ENCODE results near the gene SPATA31E1. TPM values are rescaled to one million over a fixed set of nuclear protein-coding genes. Genes with fewer than 3 reads are reported as not detected.

Gene SPATA31E1
- total RNA-seq, 1 experiment from 2014 or later: not detected

DNA sequence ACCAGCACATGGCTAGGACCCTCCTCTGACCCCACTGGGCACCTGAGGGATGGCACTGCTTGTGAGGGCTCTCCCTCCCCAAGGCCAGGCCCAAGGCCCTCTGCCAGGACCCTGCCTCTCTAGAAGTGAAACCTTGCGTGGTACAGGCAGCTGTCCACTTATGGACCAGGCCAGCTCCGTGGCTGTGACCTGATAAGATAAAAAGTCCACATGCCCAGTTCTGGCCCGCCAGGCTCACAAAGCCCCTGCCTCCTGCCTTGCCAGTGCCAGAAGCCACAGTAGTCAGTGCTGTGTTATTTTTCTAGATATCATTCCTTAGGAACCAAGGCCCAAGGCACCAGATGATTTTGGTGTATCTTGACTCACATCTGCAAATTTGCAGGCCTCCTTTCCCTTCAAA, 14.0 kb upstream of the SPATA31E1 start:
- TF ChIP-seq, protein P1, sequence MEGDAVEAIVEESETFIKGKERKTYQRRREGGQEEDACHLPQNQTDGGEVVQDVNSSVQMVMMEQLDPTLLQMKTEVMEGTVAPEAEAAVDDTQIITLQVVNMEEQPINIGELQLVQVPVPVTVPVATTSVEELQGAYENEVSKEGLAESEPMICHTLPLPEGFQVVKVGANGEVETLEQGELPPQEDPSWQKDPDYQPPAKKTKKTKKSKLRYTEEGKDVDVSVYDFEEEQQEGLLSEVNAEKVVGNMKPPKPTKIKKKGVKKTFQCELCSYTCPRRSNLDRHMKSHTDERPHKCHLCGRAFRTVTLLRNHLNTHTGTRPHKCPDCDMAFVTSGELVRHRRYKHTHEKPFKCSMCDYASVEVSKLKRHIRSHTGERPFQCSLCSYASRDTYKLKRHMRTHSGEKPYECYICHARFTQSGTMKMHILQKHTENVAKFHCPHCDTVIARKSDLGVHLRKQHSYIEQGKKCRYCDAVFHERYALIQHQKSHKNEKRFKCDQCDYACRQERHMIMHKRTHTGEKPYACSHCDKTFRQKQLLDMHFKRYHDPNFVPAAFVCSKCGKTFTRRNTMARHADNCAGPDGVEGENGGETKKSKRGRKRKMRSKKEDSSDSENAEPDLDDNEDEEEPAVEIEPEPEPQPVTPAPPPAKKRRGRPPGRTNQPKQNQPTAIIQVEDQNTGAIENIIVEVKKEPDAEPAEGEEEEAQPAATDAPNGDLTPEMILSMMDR (IDR thresholded peaks at IDR 0.05; ENCODE audit: insufficient read depth in 1 of 2, low read depth in 1 of 2, low read length in 1 of 2, severe bottlenecking in 1 of 2, unreplicated experiment in 1 of 2): no peak
- H3K36me3 Mint-ChIP-seq (ENCODE audit: insufficient read depth, unreplicated experiment): no peaks in the 10 kb centered on the region
- no peaks in the 10 kb centered on the region for H3K27me3 Mint-ChIP-seq (ENCODE audit: insufficient read depth, unreplicated experiment)
- Histone ChIP-seq H3K4me1 (peaks cover 21% of the 10 kb centered on the region), H3K27me3 (replicated peaks; ENCODE audit: control insufficient read depth, insufficient read depth, low read length) (no peaks in the 10 kb centered on the region), H3K36me3 (ENCODE audit: control insufficient read depth, insufficient read depth, low read length) (no peaks in the 10 kb centered on the region), H3K9me3 (no peaks in the 10 kb centered on the region), H3K4me3 (ENCODE audit: low read depth, low read length) (no peak overlapping the region)
- no TSS peak for BruUV-seq (replicated peaks)
- peaks cover 12% of the 10 kb centered on the region for H3K9me3 Mint-ChIP-seq (ENCODE audit: unreplicated experiment)
- DNase-seq: no peak
- CTCF ChIA-PET: no interaction called here
- POLR2A ChIA-PET: no interaction called here
- peaks cover 9% of the 10 kb centered on the region for H3K4me1 Mint-ChIP-seq (ENCODE audit: low read depth, unreplicated experiment)
- no peak overlapping the region for H3K27ac Mint-ChIP-seq (ENCODE audit: unreplicated experiment)
- no peak overlapping the region for H3K4me3 Mint-ChIP-seq (ENCODE audit: unreplicated experiment)
- intact Hi-C loops (cut with micrococcal nuclease; ENCODE audit: unreplicated experiment): no loop called here

DNA sequence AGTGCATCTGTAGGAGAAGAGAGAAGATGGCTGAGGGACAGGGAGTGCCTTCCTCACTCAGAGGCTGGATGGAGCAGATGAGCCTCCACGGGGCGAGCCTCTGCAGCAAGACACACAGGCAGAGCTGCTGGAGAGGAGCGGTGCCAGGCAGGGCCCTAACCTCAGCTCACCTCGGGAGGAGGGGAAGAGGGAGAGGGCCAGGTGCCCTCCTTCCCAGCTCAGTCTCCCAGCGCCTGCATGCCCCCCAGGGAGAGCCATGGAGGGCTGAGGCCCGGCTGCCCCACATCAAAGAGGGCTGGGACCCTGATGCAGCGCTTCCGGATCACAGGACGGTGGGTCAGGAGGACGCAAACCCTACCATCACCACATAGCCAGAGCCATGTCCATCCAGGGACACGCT, 13.6 kb upstream of the SPATA31E1 start:
- CTCF ChIA-PET: no interaction called here
- no peaks in the 10 kb centered on the region for H3K36me3 Mint-ChIP-seq (ENCODE audit: insufficient read depth, unreplicated experiment)
- H3K4me1 Mint-ChIP-seq (ENCODE audit: low read depth, unreplicated experiment): peaks cover 14% of the 10 kb centered on the region
- H3K9me3 Mint-ChIP-seq (ENCODE audit: unreplicated experiment): peaks cover 12% of the 10 kb centered on the region
- no peaks in the 10 kb centered on the region for H3K27me3 Mint-ChIP-seq (ENCODE audit: insufficient read depth, unreplicated experiment)
- TF ChIP-seq, protein P1 (IDR thresholded peaks at IDR 0.05; ENCODE audit: insufficient read depth in 1 of 2, low read depth in 1 of 2, low read length in 1 of 2, severe bottlenecking in 1 of 2, unreplicated experiment in 1 of 2): no peak
- no TSS peak for BruUV-seq (replicated peaks)
- POLR2A ChIA-PET: no interaction called here
- Histone ChIP-seq H3K36me3 (ENCODE audit: control insufficient read depth, insufficient read depth, low read length) (no peaks in the 10 kb centered on the region), H3K27me3 (replicated peaks; ENCODE audit: control insufficient read depth, insufficient read depth, low read length) (no peaks in the 10 kb centered on the region), H3K4me1 (peaks cover 25% of the 10 kb centered on the region), H3K9me3 (no peaks in the 10 kb centered on the region), H3K4me3 (ENCODE audit: low read depth, low read length) (no peak overlapping the region)
- H3K4me3 Mint-ChIP-seq (ENCODE audit: unreplicated experiment): no peak overlapping the region
- no peak for DNase-seq
- intact Hi-C loops (cut with micrococcal nuclease; ENCODE audit: unreplicated experiment): no loop called here
- no peak overlapping the region for H3K27ac Mint-ChIP-seq (ENCODE audit: unreplicated experiment)

DNA sequence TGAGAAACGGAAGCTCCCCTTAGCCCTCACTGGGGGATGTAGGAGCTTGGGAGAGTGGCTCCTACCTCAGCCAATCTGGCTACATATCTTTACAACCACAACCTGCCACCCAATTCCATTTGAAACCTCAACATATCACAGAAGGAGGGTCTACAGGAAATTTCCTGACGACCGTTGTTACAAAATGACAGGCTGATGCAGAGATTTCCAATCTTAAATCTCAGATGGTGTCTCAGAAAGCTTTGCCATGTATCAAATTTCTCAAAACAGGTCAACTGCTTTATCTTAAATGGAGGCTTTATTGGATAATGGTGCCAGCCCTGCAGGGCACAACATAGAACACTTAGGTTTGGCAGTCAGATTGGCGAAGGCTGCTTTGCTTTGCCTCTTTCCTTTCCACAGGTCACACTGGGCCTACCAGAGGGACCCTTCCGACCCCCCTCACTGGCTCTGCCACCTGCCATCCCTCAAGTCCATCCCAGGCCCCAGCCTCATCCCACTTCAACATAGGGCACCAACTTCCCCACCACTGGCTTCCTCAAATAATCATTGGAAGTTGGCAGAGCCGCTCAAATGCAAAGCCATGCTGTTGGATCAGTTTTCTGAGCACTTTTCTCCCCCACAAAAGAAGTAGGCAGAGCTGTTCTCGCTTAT, 11.1 kb upstream of the SPATA31E1 start:
- CTCF ChIA-PET: no interaction called here
- no peak overlapping the region for H3K4me3 ChIP-seq (ENCODE audit: low read depth, low read length)
- BruUV-seq (replicated peaks): no TSS peak
- TF ChIP-seq, protein P1 (IDR thresholded peaks at IDR 0.05; ENCODE audit: insufficient read depth in 1 of 2, low read depth in 1 of 2, low read length in 1 of 2, severe bottlenecking in 1 of 2, unreplicated experiment in 1 of 2): no peak
- H3K27ac Mint-ChIP-seq (ENCODE audit: unreplicated experiment): no peak overlapping the region
- H3K9me3 Mint-ChIP-seq (ENCODE audit: unreplicated experiment): peaks cover 12% of the 10 kb centered on the region
- peaks cover 17% of the 10 kb centered on the region for H3K4me1 Mint-ChIP-seq (ENCODE audit: low read depth, unreplicated experiment)
- no peak overlapping the region for H3K4me3 Mint-ChIP-seq (ENCODE audit: unreplicated experiment)
- intact Hi-C loops (cut with micrococcal nuclease; ENCODE audit: unreplicated experiment): no loop called here
- H3K36me3 ChIP-seq (ENCODE audit: control insufficient read depth, insufficient read depth, low read length): no peaks in the 10 kb centered on the region
- H3K4me1 ChIP-seq: peaks cover 25% of the 10 kb centered on the region
- no peaks in the 10 kb centered on the region for H3K27me3 Mint-ChIP-seq (ENCODE audit: insufficient read depth, unreplicated experiment)
- H3K9me3 ChIP-seq: no peaks in the 10 kb centered on the region
- no peaks in the 10 kb centered on the region for H3K27me3 ChIP-seq (replicated peaks; ENCODE audit: control insufficient read depth, insufficient read depth, low read length)
- POLR2A ChIA-PET: no interaction called here
- no peaks in the 10 kb centered on the region for H3K36me3 Mint-ChIP-seq (ENCODE audit: insufficient read depth, unreplicated experiment)
- no peak for DNase-seq

Measured in Caco-2 (cell line).